CD14-positive monocyte (primary cell): Measurements from ENCODE around the gene DGKB. TPM values are rescaled to one million over a fixed set of nuclear protein-coding genes. Genes with fewer than 3 reads are reported as not detected.

Source experiments
- DNase-seq, 3 donors: peaks; one replicate each; pipeline ENCODE4 v3.0.0-alpha.2; 2011 to 2022
- H2AFZ ChIP-seq: 2 replicates; pipeline ENCODE4 v1.6.0; 2012; ENCODE audit warnings: mild to moderate bottlenecking, low read depth, low read length, inconsistent platforms; ENCODE audit not compliant: insufficient read depth, poor library complexity, severe bottlenecking
- H3K27ac ChIP-seq, 2 donors: 1 replicate in 1 of 2; 2 replicates in 1 of 2; pipeline ENCODE4 v1.5.1; 2012 to 2013; ENCODE audit warnings: low read length in 2 of 2, control low read depth in 1 of 2, inconsistent platforms in 1 of 2, low read depth in 1 of 2, mild to moderate bottlenecking in 1 of 2
- H3K27me3 ChIP-seq, 2 donors: one replicate each; pipeline versions ENCODE4 v1.6.0 to v1.6.1; 2011 to 2013; ENCODE audit warnings: low read length in 2 of 2; ENCODE audit not compliant: control insufficient read depth in 2 of 2, insufficient read depth in 2 of 2
- H3K36me3 ChIP-seq, 2 donors: replicated peaks in 1 of 2; 1 replicate in 1 of 2; 2 replicates in 1 of 2; pipeline versions ENCODE4 v1.5.1 to v1.6.1; 2012 to 2013; ENCODE audit warnings: low read length in 2 of 2, control low read depth in 1 of 2, inconsistent platforms in 1 of 2, mild to moderate bottlenecking in 1 of 2; ENCODE audit not compliant: insufficient read depth in 2 of 2, control insufficient read depth in 1 of 2
- H3K4me1 ChIP-seq, 2 donors: 1 replicate in 1 of 2; 2 replicates in 1 of 2; pipeline versions ENCODE4 v1.5.1 to v1.6.1; 2012 to 2013; ENCODE audit warnings: low read length in 2 of 2, control low read depth in 1 of 2, inconsistent platforms in 1 of 2, mild to moderate bottlenecking in 1 of 2, moderate library complexity in 1 of 2; ENCODE audit not compliant: insufficient read depth in 2 of 2, control insufficient read depth in 1 of 2
- H3K4me2 ChIP-seq: replicated peaks from 2 replicates; pipeline ENCODE3; 2012; ENCODE audit warnings: low read length, moderate library complexity, mild to moderate bottlenecking; ENCODE audit not compliant: poor library complexity, severe bottlenecking; ENCODE audit errors: extremely low read depth
- H3K4me3 ChIP-seq, 3 experiments: fragments of 200-600 bp in 1 of 3; sonication (generic) in 1 of 3; replicated peaks in 1 of 3; 1 replicate in 2 of 3; 2 replicates in 1 of 3; pipeline ENCODE4 v1.5.1; 2011 to 2013; ENCODE audit warnings: low read length in 3 of 3, mild to moderate bottlenecking in 3 of 3, control low read depth in 2 of 3, low read depth in 2 of 3, inconsistent platforms in 1 of 3, moderate library complexity in 1 of 3
- H3K79me2 ChIP-seq: 2 replicates; pipeline ENCODE4 v1.6.0; 2012; ENCODE audit warnings: mild to moderate bottlenecking, control low read depth, inconsistent platforms, low read length, moderate library complexity; ENCODE audit not compliant: insufficient read depth
- H3K9ac ChIP-seq: 2 replicates; pipeline ENCODE4 v1.6.0; 2017; ENCODE audit warnings: low read length, mild to moderate bottlenecking; ENCODE audit not compliant: insufficient read depth, poor library complexity, severe bottlenecking
- H3K9me3 ChIP-seq, 2 donors: replicated peaks in 1 of 2; 1 replicate in 1 of 2; 2 replicates in 1 of 2; pipeline versions ENCODE4 v1.5.1 to v1.6.1; 2012 to 2013; ENCODE audit warnings: low read length in 2 of 2, control low read depth in 1 of 2; ENCODE audit not compliant: control insufficient read depth in 1 of 2, insufficient read depth in 1 of 2
- H4K20me1 ChIP-seq: 2 replicates; pipeline ENCODE4 v1.6.0; 2012; ENCODE audit warnings: mild to moderate bottlenecking, low read length, control low read depth, moderate library complexity; ENCODE audit not compliant: insufficient read depth
- H3K27ac Mint-ChIP-seq, 7 donors: one replicate each; pipeline ENCODE4 v1.8.0; 2020; ENCODE audit warnings: mild to moderate bottlenecking in 7 of 7, mixed read lengths in 7 of 7, moderate library complexity in 6 of 7, inconsistent platforms in 2 of 7
- H3K27me3 Mint-ChIP-seq, 3 donors: one replicate each; pipeline ENCODE4 v1.8.0; 2021 to 2022; ENCODE audit warnings: low read depth in 3 of 3, mild to moderate bottlenecking in 3 of 3, mixed read lengths in 3 of 3, moderate library complexity in 3 of 3, inconsistent platforms in 1 of 3
- H3K36me3 Mint-ChIP-seq, 2 donors: one replicate each; pipeline ENCODE4 v1.8.0; 2020; ENCODE audit warnings: mixed read lengths in 2 of 2, inconsistent platforms in 1 of 2, mild to moderate bottlenecking in 1 of 2
- H3K4me1 Mint-ChIP-seq: one replicate; pipeline ENCODE4 v1.8.0; 2020; ENCODE audit warnings: mild to moderate bottlenecking, mixed read lengths
- H3K4me3 Mint-ChIP-seq, 2 donors: one replicate each; pipeline ENCODE4 v1.8.0; 2020; ENCODE audit warnings: mild to moderate bottlenecking in 2 of 2, mixed read lengths in 2 of 2, moderate library complexity in 1 of 2
- H3K9me3 Mint-ChIP-seq, 7 donors: one replicate each; pipeline ENCODE4 v1.8.0; 2020 to 2022; ENCODE audit warnings: mixed read lengths in 7 of 7, mild to moderate bottlenecking in 6 of 7, moderate library complexity in 6 of 7, inconsistent platforms in 2 of 7
- WGBS: methylation state at CpG from one replicate; pipeline ENCODE4 v1.1.5; 2013; ENCODE audit warnings: missing lambda C conversion rate; ENCODE audit not compliant: insufficient coverage; 5-methylcytosine and 5-hydroxymethylcytosine counted together
- intact Hi-C, 2 donors: fragments of 100-400 bp; cut with micrococcal nuclease; formaldehyde crosslinking; loops; one replicate each; pipeline versions ENCODE4 v1.15.0 to v1.15.1; 2023
- polyA plus RNA-seq, 3 donors: library from polyadenylated mRNA; depleted of rRNA in 1 of 3; unstranded in 2 of 3; stranded (reverse) in 1 of 3; fragments of 300-500 nt in 2 of 3; fragments of >200 nt in 1 of 3; fragmentation: Illumina TruSeq in 2 of 3; gene quantifications; 1 replicate in 2 of 3; 2 replicates in 1 of 3; pipeline ENCODE4 v1.2.3, GENCODE V29; 2012 to 2021
- TF ChIP-seq, protein P1 (sequence below): fragments of 200-600 bp; IDR thresholded peaks from one replicate; pipeline ENCODE4 v1.8.0; 2022; ENCODE audit warnings: antibody characterized with exemption, mild to moderate bottlenecking

DGKB gene
- polyA plus RNA-seq, 3 donors = not detected

DNA sequence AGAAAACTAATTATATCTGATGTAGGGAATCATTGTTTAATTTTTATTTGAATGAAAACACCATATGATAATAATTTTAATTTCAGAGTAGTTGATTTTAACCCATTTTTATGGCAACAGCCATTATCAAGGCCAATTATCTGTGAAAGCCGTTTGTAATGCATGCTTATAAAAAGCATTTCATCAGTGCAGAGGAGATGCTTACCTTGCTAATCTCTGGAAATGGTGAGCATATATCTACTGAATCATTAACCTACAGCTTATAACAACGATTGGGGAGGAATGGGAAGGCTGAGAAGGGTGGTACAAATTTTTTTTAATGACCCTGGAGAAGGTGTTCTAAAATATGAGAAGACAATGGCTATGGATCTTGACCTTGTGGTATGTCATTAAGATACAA lies 235.6 kb downstream of the DGKB start:
- Mint-ChIP-seq H3K36me3 (no peaks in the 10 kb centered on the region), H3K4me1 (no peaks in the 10 kb centered on the region), H3K27me3 (no peaks in the 10 kb centered on the region), H3K9me3 (peaks cover 0 to 4% (median 2%) of the 10 kb centered on the region in 7 donors), H3K27ac (no peak overlapping the region), H3K4me3 (no peak overlapping the region)
- Histone ChIP-seq H3K4me2 (no peak overlapping the region), H2AFZ (no peak overlapping the region), H3K4me1 (no peaks in the 10 kb centered on the region), H3K79me2 (no peaks in the 10 kb centered on the region), H3K36me3 (no peaks in the 10 kb centered on the region), H3K9ac (no peak overlapping the region), H3K27ac (no peak overlapping the region), H3K27me3 (no peaks in the 10 kb centered on the region), H4K20me1 (no peaks in the 10 kb centered on the region), H3K9me3 (no peaks in the 10 kb centered on the region), H3K4me3 (no peak overlapping the region)
- intact Hi-C loops = no loop called here
- TF ChIP-seq, protein P1, sequence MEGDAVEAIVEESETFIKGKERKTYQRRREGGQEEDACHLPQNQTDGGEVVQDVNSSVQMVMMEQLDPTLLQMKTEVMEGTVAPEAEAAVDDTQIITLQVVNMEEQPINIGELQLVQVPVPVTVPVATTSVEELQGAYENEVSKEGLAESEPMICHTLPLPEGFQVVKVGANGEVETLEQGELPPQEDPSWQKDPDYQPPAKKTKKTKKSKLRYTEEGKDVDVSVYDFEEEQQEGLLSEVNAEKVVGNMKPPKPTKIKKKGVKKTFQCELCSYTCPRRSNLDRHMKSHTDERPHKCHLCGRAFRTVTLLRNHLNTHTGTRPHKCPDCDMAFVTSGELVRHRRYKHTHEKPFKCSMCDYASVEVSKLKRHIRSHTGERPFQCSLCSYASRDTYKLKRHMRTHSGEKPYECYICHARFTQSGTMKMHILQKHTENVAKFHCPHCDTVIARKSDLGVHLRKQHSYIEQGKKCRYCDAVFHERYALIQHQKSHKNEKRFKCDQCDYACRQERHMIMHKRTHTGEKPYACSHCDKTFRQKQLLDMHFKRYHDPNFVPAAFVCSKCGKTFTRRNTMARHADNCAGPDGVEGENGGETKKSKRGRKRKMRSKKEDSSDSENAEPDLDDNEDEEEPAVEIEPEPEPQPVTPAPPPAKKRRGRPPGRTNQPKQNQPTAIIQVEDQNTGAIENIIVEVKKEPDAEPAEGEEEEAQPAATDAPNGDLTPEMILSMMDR = no peak
- no CpG with 5 or more reads among the region's 2 CpGs for WGBS
- no peak for DNase-seq

DNA sequence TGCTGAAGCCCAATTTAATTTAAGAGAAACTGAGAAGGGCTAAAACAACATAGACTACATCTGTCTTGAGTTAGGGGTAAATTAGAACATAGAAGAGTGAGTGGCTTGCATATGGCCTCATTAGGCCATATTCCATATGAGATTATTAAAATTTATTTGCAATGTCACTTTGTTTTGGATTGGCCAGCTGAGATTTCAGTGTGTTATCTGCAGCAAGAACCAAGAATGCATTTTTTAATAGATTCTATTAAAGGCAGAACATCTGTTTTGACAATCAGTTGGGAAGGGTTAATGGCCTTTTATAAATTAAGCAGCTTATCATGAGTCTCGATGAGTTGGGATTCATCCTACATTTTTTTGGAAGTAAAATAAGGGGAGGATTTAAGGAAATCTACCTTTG lies 236.2 kb downstream of the DGKB start:
- Histone ChIP-seq H3K36me3 (no peaks in the 10 kb centered on the region), H4K20me1 (no peaks in the 10 kb centered on the region), H3K9me3 (no peaks in the 10 kb centered on the region), H3K4me1 (no peaks in the 10 kb centered on the region), H3K79me2 (no peaks in the 10 kb centered on the region), H3K27me3 (no peaks in the 10 kb centered on the region), H3K4me2 (no peak overlapping the region), H3K9ac (no peak overlapping the region), H3K27ac (no peak overlapping the region), H3K4me3 (no peak overlapping the region), H2AFZ (no peak overlapping the region)
- no peaks in the 10 kb centered on the region for H3K4me1 Mint-ChIP-seq
- DNase-seq = no peak
- peaks cover 0 to 4% (median 2%) of the 10 kb centered on the region in 7 donors for H3K9me3 Mint-ChIP-seq
- TF ChIP-seq, protein P1 = no peak
- no peaks in the 10 kb centered on the region for H3K27me3 Mint-ChIP-seq
- no CpG with 5 or more reads among the region's 1 CpG for WGBS
- intact Hi-C loops = no loop called here
- no peaks in the 10 kb centered on the region for H3K36me3 Mint-ChIP-seq
- H3K4me3 Mint-ChIP-seq = no peak overlapping the region
- no peak overlapping the region for H3K27ac Mint-ChIP-seq
